ENCODE data around the gene NFYB.

NFYB gene

DNA sequence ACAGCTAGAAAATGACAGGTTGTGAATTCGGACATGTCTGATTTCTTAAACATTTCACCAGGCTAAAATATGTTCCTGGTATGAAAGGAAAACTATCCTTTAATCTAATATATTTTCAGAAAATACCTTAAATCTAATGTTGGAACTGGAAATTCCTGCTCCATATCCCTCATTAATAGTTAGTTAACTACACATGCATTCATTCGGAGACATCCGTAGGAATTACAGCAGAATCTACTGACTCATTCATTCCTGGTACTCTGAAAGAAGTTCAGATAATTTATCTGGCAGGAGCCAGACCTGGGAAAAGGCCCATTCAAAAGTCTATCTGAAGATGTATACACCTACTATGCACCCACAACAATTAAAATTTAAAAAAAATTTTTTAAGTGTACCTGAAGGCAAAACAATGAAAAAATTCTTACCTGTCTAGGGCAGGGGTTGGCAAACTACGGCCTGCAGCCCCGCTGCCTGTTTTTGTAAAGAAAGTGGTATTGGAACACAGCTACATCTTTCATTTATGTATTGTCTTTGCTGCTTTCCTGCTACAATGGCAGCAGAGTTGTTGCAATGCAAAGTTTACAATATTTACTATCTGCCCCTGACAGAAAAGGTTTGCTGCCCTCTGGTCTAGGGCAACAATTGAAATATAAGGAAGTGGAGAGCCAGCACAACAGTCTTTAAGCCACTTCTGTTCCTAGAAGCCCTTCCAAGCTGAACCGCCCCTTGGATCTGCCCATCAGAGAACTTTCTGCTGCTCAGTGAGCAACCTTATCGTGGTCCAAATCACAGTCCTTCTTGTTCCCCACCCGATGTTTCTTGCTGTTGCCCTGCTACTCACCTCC is 17.9 kb upstream of the NFYB start:
- DNase-seq (ENCODE audit: low read depth) = no peak

DNA sequence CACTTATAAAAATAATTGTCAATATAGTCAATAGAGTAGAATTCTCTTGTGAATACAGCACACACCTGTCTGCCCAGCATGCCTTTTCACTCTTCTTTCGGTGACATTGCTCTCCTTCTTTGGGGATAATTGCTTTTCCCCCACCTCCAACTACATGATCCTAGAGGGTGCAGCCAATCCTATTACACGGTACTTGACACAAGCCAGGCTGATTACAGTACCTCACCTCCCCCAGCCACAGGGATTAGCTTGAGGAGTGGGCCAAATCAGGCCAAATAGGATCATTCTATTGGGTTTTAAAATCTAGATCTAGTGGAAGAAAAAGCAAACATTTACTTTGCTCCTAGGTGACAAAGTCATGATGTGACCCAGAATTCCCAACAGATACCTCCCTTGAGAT is 16.8 kb upstream of the NFYB start:
- no peak for DNase-seq (ENCODE audit: low read depth)

DNA sequence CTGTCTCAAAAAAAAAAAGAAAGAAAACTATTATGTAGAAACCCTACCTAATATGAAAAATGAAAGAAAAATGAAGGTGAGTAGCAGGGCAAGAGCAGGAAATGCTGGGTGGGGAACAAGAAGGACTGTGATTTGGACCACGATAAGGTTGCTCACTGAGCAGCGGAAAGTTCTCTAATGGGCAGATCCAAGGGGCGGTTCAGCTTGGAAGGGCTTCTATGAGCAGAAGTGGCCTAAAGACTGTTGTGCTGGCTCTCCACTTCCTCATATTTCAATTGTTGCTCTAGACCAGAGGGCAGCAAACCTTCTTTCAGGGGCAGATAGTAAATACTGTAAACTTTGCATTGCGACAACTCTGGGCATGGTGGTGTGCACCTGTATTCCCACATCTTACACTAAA is 16.3 kb upstream of the NFYB start:
- DNase-seq (ENCODE audit: low read depth) = no peak

DNA sequence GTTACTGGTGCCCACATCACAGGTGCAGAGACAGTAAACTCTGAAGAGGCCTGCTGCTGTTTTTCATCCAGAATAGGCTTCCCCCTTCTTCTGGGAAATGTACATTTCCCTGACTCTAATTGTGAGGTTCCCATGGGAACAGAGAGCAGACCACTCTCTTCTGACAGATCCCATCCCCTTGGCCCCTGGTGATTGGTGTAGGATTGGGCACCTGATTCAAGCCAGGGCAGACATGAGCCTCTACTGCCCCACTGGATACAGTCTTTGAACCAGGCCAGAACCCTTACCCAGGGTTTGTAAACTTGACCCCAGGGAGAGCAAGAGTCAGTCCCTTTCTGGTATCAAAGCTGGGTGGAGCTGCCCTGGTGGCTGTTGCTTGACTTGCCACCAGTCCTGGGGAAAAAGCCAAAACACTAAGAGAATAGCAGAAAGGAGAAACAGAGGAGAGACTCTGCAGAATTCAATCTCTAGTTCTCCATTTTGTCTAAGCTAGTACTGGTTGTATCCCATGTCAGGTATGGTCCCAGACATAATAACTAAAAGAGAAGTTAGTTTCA is 14.8 kb upstream of the NFYB start:
- no peak for DNase-seq (ENCODE audit: low read depth)

DNA sequence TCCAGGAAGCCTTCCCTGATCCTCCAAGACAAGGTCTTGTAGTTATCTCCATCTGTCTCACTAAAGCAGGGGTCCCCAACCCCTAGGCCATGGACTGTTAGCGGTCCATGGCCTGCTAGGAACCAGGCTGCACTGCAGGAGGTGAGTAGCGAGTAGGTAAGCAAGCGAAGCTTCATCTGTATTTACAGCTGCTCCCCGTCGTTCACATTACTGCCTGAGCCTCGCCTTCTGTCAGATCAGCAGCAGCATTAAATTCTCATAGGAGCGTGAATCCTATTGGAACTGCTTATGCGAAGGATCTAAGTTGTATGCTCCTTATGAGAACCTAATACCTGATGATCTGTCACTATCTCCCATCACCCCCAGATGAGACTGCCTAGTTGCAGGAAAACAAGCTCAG is 12.4 kb upstream of the NFYB start:
- DNase-seq (ENCODE audit: low read depth) = no peak

DNA sequence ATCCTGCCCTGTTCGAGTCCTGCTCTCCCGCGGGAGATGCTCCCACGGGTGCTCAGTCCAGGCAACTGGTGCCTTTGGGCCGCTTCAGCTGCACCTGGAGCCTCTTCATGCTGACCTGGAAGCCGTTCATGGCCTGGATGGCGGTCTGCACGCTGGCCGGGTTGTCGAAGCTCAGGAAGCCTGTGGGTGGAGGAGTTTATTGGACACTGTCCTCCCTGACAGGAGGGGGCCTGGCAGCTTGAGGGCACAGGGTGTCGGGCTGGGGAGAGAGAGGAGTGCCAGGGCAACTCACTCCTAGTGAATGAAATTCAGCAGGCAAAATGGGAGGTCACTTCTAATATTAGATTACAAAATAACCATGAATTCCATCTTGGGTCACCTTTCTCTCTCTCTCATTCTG is 9.3 kb upstream of the NFYB start:
- DNase-seq (ENCODE audit: low read depth) = no peak

DNA sequence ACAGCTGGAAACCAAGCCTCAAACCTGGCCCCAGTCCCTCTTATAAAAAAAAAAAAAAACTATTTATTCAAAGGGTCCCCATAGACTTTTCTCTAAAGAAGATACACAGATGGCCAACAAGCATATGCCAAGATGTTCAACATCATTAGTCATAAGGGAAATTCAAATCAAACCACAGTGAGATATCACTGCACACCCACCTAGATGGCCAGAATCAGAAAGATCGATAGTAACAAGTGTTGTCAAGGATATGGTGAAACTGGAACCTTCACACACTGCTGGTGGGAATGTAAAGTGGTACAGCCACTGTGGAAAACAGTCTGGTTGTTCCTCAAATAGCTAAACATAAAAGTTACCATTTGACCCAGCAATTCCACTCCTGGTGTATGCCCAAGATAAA is 5.9 kb upstream of the NFYB start:
- no peak for DNase-seq (ENCODE audit: low read depth)

DNA sequence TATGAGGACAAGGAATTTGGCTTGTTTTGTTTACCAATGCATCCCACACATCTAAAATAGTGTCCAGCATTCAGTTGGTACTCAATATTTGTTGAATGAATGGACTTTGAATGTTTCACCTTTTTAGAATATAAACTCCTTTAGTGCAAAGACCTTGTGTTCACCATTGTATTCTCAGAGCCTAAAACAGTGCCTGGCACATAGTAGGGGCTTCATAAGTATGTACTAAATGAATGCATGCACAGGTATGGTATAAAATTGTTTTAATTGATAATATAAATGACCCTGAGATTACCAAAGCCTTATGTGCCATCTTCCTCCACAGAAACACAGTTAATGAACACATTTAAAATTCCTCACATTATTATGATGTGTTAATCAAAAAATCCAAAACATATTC is 5.0 kb upstream of the NFYB start:
- DNase-seq (ENCODE audit: low read depth) = no peak

DNA sequence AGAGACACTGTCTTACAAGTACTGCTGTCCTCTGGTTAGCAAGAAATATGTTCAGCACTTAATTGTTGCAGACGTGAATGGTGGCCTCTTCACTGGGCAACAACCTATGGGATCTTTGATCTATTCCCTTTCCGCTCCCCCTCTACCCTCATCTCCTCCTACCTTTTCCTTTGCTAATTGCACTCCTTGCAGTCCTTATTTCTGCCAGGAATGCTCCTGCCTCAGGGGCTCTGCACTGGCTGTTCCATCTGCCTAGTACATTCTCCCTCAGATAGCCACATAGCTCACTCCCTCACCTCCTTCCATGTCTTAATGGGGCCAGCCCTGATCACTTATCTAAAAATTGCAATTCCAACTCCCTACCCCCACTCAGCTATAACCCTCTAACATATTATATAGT is 4.5 kb upstream of the NFYB start:
- DNase-seq (ENCODE audit: low read depth) = no peak

DNA sequence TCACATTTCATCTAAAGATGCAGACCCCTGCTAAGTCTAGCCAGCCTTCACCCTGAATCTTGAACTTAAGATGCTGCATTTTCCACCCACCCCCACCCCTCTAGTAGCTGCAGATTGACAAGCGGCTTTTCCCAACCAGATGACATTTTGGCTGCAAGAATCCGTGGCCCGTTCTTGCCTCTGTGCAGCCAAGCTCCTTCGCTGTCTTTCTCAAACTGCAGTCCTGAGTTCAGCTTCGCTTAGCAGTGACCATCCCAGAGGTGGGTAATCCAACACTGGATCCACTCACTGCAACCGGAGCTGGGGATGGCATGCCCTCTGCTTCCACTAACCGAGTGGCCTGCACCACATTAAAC is 765 bp upstream of the NFYB start:
- DNase-seq (ENCODE audit: low read depth) = no peak

DNA sequence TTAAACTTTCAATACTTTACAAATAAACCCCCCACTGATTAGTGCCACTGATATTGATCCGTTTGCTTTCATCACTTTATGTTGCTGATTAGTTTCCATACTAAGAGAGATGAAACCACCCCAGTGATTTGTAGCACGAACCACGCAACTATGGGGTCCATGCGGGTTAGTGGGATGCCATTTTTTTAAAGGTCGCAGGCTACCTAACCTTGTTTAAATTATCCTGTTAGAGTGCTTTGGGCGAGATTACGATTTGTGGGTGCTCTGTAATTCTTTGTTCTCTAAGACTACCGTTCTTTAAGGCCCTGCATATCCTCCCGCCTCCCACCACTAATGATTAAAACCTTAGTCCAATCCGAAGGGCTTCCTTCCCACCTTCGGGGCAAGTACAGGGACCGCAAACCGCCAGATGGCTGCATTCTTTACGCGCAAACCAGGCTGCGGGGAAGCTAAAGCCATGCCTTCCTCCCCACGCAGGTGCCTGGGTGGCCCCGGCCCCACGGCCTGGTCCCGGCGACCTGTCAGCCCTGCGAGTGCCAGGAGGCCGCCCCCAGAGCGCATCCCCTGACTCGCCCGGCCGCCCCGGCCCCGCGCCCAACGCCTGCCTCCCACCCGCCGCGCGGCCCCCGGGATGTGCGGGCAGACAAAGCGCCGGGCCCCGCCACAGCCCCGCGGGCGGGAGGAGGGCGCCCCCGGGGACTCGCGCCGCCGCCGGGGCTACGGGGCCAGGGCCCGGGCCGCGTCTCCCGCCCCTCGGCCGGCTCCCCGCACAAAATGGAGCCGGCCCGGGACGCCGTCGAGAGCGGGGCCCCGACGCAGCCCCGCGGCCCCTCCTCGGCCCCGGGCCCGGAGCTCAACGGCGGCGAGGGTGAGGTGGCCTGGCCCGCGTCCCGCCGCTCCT is 759 bp downstream of the NFYB start:
- peak; percentile 15 for DNase-seq (ENCODE audit: low read depth)

DNA sequence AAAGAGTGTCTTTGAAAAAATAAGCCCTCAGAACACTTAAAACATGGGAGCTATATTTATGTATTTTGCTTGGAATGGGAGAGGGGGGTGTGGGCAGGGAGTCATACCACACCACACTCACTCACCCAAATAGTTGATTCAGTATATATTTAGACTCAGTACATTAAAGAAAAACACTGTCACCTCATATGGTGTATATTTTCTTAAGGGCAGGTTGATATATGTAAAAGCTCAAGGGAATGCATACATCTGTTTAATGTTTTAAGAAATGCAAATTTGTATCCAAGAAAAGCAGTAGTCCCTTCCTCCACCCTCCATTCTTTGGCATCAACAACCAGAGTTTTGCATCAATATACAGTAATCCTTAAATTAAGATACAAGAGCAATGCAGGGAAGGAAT is 1.4 kb downstream of the NFYB start:
- DNase-seq (ENCODE audit: low read depth) = no peak

DNA sequence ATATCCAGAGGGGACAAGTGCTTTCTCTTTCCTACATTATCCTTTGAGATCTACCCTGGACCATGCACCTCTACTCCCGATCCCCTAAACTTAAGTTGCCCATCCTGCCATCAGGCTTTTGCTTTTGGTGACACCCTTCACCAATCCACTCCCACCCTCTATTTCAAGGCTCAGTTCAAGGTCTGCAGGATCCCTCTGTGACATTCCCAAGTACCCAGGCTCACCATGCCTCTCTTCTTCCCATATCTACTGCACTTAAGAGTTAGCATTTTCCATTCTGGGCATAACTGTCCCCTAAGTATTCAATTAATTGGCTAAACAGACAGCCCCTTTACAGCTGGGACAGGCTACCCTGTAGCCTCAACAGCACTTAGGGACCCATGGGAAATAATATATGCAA is 3.1 kb downstream of the NFYB start:
- DNase-seq (ENCODE audit: low read depth) = no peak

DNA sequence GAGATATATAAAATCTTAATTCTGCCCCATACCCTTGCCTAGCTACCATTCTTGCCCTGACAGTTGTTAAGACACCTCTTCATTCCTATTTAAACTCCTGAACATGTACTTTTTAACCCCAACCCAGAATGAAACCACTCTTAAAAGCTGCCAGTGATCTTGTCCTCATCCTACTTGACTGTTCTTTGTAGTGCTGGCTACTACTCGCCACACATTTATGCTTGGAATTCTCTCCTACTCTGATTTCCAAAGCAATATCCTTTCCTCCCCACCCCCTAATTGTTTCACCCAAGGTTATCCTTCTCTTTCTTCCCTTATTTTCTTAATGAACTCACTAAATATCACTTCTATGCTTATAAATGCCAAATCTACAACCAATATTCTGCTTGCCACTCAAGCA is 4.1 kb downstream of the NFYB start:
- DNase-seq (ENCODE audit: low read depth) = no peak

DNA sequence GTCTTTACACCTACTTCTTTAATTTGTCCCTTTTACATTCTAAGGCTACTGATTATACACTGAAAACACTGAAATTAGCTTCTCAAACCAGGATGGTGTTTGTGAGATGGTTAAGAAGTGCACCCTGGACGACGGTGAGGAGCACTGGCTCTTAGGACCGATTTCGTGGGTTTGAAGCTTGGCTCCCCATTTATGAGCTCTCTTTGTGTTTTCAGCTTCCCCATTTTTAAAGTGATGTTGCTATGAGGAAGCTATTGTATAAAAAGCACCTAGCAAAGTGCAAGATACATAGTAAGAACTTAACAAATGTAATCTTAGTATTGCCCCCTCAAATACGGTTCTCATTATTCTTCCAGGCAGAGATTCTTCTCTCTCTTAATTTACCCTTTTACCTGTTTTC is 4.7 kb downstream of the NFYB start:
- DNase-seq (ENCODE audit: low read depth) = no peak

DNA sequence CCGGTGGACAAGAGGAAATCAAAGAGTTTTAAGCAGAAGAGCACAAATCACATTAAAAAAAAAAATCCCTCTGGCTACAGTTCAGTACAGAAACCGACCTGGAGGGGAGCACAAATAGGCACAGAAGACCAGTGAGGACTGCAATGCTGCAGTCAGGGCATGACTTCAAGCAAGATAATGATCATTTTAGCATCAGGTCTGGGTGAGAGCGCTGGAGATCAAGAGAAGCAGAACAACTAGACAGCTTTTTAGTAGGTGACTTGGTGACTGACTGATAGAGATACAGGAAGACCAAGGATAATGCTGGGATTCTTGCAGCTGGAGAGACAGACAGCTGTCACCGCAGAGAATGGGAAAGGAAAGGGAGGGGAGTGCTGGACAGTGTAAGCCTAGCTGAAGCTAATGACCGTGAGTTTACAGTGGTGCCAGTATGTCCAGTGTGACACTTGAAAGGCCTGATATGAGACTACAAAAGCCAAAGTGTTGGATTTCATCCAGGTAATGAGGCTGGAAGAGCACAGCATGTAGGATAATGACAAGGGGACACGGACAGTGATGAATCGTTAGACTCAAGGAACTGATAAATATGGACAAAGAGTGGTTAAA is 5.6 kb downstream of the NFYB start:
- no peak for DNase-seq (ENCODE audit: low read depth)

DNA sequence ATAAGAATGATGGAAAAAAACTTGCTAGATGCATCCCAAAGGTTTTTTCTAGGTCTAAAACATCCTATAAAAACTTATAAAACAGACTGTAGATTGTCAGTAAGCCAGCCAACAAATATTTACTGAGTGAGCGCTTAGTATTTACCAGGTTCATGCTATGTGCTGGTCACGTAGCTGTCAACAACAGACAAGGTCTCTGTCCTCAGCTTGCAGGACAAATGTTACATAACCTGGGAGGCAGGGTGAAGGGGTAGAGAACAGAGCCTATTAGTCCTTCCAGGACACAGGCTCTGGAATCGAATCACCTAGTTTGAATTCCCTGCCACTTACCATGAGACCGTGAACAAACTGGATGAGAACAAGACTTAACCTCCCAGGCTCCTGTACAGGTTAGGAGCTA is 6.4 kb downstream of the NFYB start:
- no peak for DNase-seq (ENCODE audit: low read depth)

DNA sequence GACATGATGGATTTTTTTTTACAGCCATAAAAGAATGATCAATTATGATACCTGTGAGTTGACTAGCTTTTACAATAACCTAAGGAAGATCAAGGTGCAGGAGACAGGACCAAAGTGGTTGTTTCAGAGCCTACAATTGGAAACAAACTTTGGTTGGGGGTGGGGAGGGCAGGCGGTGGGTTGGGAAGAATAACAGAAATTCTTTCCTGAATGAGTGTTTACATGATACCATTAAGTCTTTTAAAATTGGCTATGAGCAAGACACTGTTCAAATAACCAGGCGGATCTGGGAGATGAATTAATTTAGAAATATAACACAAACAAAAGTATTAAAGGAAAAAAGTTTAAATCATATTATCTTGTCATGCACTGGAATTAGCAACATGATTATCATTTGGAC is 7.2 kb downstream of the NFYB start:
- no peak for DNase-seq (ENCODE audit: low read depth)

DNA sequence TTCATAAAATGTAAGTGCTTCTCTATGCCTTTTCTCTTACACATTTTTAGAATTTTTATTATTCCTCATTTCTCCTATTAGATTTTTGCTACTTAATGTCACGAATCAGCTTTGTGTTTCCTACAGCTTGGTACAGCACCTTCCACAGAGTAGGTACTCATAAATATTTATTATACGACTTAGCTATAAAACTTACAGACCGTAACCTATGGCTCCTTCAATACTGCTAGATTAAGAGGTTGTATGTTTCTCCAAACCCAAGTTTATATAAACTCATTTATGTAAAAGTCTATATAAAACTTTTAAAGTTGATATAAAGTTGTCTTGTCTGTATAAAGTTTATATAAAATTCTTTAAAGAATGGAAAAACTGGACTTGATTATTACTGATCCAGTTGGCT is 11.5 kb downstream of the NFYB start:
- DNase-seq (ENCODE audit: low read depth) = no peak

DNA sequence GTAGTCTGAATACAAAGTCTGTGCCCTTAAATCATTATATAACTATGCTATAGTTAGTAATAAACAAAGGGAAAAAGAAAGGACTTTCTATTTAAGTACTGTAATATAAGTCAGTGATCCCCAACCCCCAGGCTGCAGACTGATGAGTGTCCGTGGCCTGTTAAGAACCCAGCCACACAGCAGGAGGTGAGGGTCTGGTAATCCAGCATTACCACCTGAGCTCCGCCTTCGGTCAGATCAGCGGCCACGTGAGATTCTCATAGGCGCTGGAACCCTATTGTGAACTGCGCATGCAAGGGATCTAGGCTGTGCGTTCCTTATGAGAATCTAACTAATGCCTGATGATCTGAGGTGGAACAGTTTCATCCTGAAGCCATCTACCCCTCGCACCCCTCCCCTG is 15.7 kb downstream of the NFYB start:
- no peak for DNase-seq (ENCODE audit: low read depth)

DNA sequence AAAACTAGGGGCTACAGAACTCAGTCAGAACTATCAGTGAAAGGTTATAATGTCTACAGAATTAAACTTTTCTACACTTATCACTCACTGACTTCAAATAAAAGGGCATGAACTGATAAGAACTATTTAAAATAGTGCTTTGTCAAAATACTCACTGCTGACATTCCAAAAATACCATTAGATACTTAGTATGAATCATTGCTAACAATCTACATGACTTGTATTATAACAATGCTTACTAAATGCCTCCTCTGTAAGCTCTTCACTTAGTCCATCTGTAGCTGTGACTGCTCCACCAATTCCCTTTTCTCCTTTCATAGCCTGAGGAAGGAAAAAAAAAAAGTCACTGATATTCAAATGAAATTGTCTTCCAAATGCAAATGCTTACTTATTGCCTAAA is 17.0 kb downstream of the NFYB start:
- no peak for DNase-seq (ENCODE audit: low read depth)

DNA sequence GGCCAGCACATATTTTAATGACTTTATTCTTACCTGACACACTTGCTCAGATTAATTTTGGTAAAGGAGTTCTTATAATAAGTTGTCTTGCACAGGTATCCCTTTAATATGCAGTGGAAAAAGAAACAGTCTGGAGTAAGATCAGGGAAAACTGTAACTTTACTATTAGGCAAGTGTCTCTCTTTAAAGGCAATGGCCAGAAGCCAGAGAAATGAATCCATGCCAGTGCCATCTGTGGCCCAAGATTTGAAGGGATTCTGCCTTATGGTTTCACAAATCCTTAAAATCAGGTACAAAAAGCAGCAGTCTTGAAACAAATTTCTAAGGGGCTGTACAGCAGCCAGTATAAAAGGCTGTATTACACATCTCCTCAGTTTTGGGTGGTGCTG is 22.4 kb downstream of the NFYB start:
- no peak for DNase-seq (ENCODE audit: low read depth)

All from T follicular helper cell (primary cell).